Right renal cortex interstitium (tissue), 3 donors: ENCODE results near the gene SLC35F2. TPM values are rescaled to one million over a fixed set of nuclear protein-coding genes. Genes with fewer than 3 reads are reported as not detected.
"Not testable (repeated sequence)": the region's sequence is repeated elsewhere in the genome, so short reads cannot be mapped to it uniquely, and the experiment has no call there.

ENCODE experiments used
- DNase-seq, 3 donors: peaks; one replicate each; pipeline ENCODE4 v3.0.0-alpha.2; 2013; ENCODE audit warnings: low read depth in 3 of 3, low spot score in 2 of 3
- polyA plus RNA-seq, 3 donors: library from polyadenylated mRNA; unstranded; fragments of 120-200 nt; gene quantifications; one replicate each; pipeline ENCODE4 v1.2.1, GENCODE V29; 2013; ENCODE audit not compliant: insufficient read length in 3 of 3

Gene SLC35F2
- polyA plus RNA-seq, 3 donors = 16.1 to 19.2 (median 19.0) TPM

GRCh38 chr11:107791343-107792048 is 67.1 kb downstream of the SLC35F2 start:
- no peak for DNase-seq

GRCh38 chr11:107789767-107790166 is 68.8 kb downstream of the SLC35F2 start:
- DNase-seq = no peak

- DNase-seq = no peak
Measured at GRCh38 chr11:107787733-107788132, 70.9 kb downstream of the SLC35F2 start.

- DNase-seq = no peak
Measured at GRCh38 chr11:107785401-107785800, 73.2 kb downstream of the SLC35F2 start.

- no peak for DNase-seq
Measured at GRCh38 chr11:107783121-107783520, 75.5 kb downstream of the SLC35F2 start.

- no peak for DNase-seq
Measured at GRCh38 chr11:107780775-107781174, 77.8 kb downstream of the SLC35F2 start.

GRCh38 chr11:107780136-107780535 is 78.5 kb downstream of the SLC35F2 start:
- DNase-seq = no peak

GRCh38 chr11:107778839-107779517 is 79.6 kb downstream of the SLC35F2 start:
- DNase-seq = no peak

DNA sequence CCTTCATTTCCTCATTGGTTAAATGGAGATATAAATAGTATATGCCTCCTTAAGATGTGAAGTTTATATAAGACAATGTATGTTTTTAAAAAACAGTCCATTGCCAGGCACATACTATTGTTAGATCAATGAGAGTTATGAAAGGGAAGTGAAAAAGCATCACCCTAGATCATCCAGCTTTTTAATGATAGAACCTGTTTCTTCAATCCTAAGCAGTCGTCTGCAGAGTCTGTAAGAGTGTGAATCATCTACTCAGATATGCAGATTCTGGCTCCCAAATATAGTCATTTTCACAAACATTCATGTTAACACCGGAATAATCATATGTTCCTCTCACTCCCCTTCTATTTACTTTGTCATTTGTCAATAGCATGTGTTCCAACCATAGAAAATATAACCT is 81.5 kb downstream of the SLC35F2 start:
- no peak for DNase-seq

- no peak for DNase-seq
Measured at GRCh38 chr11:107776062-107776461, 82.5 kb downstream of the SLC35F2 start.

GRCh38 chr11:107770551-107770951 is 88.0 kb downstream of the SLC35F2 start:
- DNase-seq = no peak

DNA sequence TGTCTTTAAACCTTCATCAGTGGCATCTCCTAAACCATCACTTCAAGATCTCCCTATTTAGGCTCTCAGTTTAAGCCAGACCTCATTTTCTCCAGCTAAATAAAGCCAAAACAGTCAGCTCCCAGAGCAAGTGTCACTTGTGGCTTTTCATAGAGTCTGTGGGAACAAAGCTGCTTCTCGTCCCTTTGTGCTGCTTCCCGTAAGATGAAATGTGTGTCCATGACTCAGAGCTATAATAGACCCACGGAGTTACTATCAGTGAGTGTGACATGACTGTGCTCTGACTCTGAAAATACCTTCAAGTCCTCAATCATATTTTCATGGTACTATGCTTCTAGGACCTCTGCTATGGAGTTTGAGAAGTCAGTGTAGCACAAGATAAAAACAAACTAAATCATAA is 89.4 kb downstream of the SLC35F2 start:
- no peak for DNase-seq

DNA sequence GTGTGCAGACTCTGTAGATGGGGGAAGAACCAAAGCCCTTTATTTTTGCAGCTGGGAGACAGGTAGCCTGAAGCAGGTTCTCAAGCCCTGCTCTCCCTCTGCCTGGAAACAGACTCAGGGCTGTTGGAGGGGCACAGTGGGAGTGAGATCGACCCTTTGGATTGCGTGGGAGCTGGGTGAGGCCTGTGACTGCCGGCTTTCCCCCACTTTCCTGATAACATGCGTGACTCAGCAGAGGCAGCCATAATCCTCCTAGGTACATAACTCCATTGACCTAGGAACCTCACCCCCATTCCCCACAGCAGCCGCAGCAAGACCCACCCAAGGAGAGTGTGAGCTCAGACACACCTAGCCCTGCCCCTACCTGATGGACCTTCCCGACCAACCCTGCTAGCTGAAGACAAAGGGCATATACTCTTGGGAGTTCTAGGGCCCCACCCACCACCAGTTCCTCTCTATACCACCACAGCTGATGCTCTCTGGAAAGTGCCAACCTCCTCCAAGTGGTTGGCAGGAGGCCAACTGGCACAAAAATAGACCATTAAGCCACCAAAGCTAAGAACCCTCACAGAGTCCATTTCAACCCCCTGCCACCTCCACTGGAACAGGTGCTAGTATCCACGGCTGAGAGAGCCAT is 99.8 kb downstream of the SLC35F2 start:
- not testable (repeated sequence) for DNase-seq

- DNase-seq = no peak
Measured at GRCh38 chr11:107757661-107758060, 100.9 kb downstream of the SLC35F2 start.

GRCh38 chr11:107756553-107756952 is 102.0 kb downstream of the SLC35F2 start:
- DNase-seq = no peak

GRCh38 chr11:107752949-107753822 is 105.4 kb downstream of the SLC35F2 start:
- no peak for DNase-seq

DNA sequence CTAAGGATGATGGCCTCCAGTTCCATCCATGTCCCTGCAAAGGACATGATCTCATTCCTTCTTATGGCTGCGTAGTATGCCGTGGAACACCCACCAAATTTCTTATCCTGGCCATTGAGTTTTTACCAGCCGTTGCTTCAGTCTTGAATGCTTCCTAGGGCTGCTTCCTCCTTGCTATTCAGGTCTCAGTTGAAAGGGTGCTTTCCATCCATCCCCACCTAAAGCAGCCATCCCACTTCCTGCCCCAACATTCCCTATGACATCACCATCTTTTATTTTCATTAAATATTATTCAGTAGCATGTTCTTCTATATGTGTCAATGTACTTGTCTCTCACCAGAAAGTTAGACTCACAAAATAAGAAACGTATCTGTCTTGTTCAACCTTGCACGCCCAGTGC is 106.1 kb downstream of the SLC35F2 start:
- DNase-seq = no peak

DNA sequence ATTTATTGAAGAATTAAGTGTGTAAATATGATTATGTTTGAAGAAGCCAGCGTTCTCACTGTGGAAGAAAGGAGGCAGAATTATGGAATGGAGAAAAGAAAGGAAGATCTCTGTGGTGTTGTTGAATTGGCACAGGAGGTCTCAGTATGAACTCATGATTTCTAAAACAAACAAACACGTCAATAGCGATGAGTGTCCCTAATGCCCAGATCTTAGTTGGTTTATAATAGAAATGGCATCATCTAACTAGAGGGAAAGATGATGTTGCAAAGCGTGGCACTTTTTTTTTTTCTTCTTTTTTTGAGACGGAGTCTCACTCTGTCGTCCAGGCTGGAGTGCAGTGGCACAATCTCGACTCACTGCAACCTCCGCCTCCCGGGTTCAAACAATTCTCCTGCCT is 107.5 kb downstream of the SLC35F2 start:
- no peak for DNase-seq

DNA sequence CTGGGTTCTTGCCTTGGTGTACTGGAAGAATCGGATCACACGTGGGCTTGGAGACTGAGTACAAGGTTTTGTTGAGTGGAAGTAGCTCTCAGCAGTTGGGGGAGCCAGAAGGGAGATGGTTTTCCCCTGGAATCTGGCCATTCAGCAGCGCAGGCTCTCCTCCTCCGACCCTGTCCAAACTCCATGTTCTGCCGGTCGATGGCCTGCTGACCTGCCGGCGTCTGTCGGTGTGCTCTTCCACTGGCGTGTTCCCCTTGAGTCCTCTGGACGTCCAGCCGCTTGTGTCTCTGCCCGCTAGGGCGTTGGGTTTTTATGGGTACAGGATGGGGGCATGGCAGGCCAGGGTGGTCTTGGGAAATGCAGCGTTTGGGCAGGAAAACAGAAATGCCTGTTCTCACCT is 108.3 kb downstream of the SLC35F2 start:
- no peak for DNase-seq

- DNase-seq = no peak
Measured at GRCh38 chr11:107747622-107748021, 111.0 kb downstream of the SLC35F2 start.

DNA sequence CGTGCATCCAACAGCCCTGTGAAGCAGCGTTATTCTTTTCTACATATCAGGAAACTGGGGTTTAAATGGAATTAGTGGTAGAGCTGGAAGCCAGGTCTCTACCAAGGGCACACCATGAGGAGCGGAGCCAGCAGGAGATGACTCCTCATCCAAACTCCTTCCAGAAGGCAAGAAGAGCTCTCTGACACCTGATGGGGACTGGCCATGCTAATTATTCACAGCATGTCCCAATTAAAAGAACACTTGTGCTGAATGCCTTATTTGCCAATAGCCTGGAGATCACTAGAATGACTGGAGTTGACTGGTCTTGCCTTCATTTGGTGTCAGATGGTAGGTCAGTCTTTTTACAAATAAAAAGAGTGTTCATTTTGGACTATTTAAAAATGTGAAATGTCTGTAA is 113.9 kb downstream of the SLC35F2 start:
- DNase-seq = no peak
